Nephron (organoid): ENCODE measurements around the gene RAB3IL1.
A peak's percentile ranks its signal among the peaks of the same experiment; 100 is the strongest.

ENCODE experiments used
- H3K27ac Mint-ChIP-seq, 3 experiments: 2 replicates each; pipeline ENCODE4 v1.8.0; 2020; ENCODE audit warnings: mixed read lengths in 3 of 3, mild to moderate bottlenecking in 2 of 3, moderate library complexity in 1 of 3
- H3K27me3 Mint-ChIP-seq: 2 replicates; pipeline ENCODE4 v1.8.0; 2021; ENCODE audit warnings: low read depth, mild to moderate bottlenecking, moderate library complexity, mixed read lengths
- H3K36me3 Mint-ChIP-seq: 2 replicates; pipeline ENCODE4 v1.8.0; 2020; ENCODE audit warnings: low read depth, mixed read lengths
- H3K4me1 Mint-ChIP-seq: 2 replicates; pipeline ENCODE4 v1.8.0; 2020; ENCODE audit warnings: mixed read lengths
- H3K4me3 Mint-ChIP-seq, 3 experiments: 2 replicates each; pipeline ENCODE4 v1.8.0; 2020; ENCODE audit warnings: mild to moderate bottlenecking in 3 of 3, mixed read lengths in 3 of 3, moderate library complexity in 2 of 3
- H3K9me3 Mint-ChIP-seq: 2 replicates; pipeline ENCODE4 v1.8.0; 2020; ENCODE audit warnings: mixed read lengths
- TF ChIP-seq, protein P1 (sequence below), 3 experiments: fragments of 200-600 bp; sonication (generic); IDR thresholded peaks; one replicate each; pipeline ENCODE4 v1.5.0; 2021; ENCODE audit warnings: antibody characterized with exemption in 3 of 3; ENCODE audit not compliant: unreplicated experiment in 3 of 3

RAB3IL1 gene

DNA sequence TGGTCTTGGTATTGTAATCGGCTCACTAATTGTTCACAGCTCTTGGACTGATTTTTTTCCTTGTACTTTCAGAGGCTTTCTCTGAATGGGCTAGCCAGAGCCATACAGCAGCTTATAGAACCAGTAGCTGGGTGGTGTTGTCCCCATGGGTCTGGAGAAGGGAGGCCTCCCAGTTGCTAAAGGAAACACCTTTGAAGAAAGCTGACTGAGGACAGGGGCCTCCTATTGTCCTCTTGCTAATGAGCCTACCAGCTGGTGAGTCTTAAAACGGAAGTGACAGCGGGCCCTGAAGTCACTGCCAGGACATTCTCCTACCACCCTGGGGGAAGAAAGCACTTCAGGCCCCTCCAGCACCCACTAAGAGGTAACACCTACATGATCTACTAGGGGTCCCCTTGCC is 36.0 kb downstream of the RAB3IL1 start:
- TF ChIP-seq, protein P1, sequence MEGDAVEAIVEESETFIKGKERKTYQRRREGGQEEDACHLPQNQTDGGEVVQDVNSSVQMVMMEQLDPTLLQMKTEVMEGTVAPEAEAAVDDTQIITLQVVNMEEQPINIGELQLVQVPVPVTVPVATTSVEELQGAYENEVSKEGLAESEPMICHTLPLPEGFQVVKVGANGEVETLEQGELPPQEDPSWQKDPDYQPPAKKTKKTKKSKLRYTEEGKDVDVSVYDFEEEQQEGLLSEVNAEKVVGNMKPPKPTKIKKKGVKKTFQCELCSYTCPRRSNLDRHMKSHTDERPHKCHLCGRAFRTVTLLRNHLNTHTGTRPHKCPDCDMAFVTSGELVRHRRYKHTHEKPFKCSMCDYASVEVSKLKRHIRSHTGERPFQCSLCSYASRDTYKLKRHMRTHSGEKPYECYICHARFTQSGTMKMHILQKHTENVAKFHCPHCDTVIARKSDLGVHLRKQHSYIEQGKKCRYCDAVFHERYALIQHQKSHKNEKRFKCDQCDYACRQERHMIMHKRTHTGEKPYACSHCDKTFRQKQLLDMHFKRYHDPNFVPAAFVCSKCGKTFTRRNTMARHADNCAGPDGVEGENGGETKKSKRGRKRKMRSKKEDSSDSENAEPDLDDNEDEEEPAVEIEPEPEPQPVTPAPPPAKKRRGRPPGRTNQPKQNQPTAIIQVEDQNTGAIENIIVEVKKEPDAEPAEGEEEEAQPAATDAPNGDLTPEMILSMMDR (IDR thresholded peaks at IDR 0.05; ENCODE audit: unreplicated experiment in 3 of 3): no peak

DNA sequence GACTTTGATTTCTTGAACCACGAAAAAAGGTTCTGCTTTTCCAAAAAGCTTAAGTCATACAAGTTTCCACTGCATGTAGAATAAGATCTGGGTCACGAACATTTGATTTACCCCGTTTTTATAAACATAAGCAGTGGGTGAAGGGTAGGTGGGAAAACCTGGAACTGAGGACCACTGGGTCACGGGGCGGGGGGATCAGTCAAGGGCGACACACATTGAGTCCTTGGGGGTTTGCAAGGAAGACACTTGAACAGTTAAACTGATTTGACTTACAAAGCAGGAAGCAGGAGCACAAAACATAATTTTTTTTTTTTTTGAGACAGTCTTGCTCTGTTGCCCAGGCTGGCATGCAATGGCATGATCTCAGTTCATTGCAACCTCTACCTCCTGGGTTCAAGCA is 36.9 kb downstream of the RAB3IL1 start:
- TF ChIP-seq, protein P1 (IDR thresholded peaks at IDR 0.05; ENCODE audit: unreplicated experiment in 3 of 3): no peak
- Mint-ChIP-seq H3K27ac (peak overlapping the region in 1 of 3 experiments; percentile 43), H3K4me1 (peaks cover 4% of the 10 kb centered on the region), H3K4me3 (no peak overlapping the region), H3K36me3 (no peaks in the 10 kb centered on the region), H3K27me3 (no peaks in the 10 kb centered on the region), H3K9me3 (no peaks in the 10 kb centered on the region)

More for the DNA sequence above, 36.0 kb downstream of the RAB3IL1 start:
- Mint-ChIP-seq H3K27me3 (no peaks in the 10 kb centered on the region), H3K9me3 (no peaks in the 10 kb centered on the region), H3K4me3 (no peak overlapping the region), H3K4me1 (peaks cover 4% of the 10 kb centered on the region), H3K36me3 (no peaks in the 10 kb centered on the region), H3K27ac (no peak overlapping the region)

- Mint-ChIP-seq H3K27ac (no peak overlapping the region), H3K4me1 (peaks cover 4% of the 10 kb centered on the region), H3K4me3 (no peak overlapping the region), H3K27me3 (no peaks in the 10 kb centered on the region), H3K36me3 (no peaks in the 10 kb centered on the region), H3K9me3 (no peaks in the 10 kb centered on the region)
- TF ChIP-seq, protein P1 (IDR thresholded peaks at IDR 0.05; ENCODE audit: unreplicated experiment in 3 of 3): no peak
These were observed 37.3 kb downstream of the RAB3IL1 start for GRCh38 chr11:61880031-61880430.

DNA sequence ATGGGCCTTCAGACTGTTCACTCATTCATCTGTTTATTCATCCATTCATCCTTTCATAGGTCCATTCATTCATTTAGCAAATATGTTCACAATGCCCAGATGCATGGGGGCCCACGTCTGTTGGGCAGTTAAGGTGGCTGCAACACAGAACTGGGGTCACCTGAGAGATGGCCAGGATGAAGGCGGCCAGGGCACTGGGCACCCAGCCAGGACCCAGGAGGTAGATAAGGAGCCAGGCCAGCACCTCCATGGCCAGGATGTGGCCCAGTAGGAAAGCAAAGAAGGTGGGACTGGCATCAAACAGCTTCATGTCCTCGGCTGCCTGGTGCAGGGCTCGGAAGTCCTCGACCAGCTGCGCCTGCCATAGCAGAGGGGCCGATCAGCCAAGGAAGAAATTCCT is 38.2 kb downstream of the RAB3IL1 start:
- TF ChIP-seq, protein P1 (IDR thresholded peaks at IDR 0.05; ENCODE audit: unreplicated experiment in 3 of 3): no peak
- no peaks in the 10 kb centered on the region for H3K36me3 Mint-ChIP-seq
- no peaks in the 10 kb centered on the region for H3K27me3 Mint-ChIP-seq
- no peaks in the 10 kb centered on the region for H3K9me3 Mint-ChIP-seq
- H3K4me1 Mint-ChIP-seq: peaks cover 4% of the 10 kb centered on the region
- H3K4me3 Mint-ChIP-seq: no peak overlapping the region
- H3K27ac Mint-ChIP-seq: no peak overlapping the region

DNA sequence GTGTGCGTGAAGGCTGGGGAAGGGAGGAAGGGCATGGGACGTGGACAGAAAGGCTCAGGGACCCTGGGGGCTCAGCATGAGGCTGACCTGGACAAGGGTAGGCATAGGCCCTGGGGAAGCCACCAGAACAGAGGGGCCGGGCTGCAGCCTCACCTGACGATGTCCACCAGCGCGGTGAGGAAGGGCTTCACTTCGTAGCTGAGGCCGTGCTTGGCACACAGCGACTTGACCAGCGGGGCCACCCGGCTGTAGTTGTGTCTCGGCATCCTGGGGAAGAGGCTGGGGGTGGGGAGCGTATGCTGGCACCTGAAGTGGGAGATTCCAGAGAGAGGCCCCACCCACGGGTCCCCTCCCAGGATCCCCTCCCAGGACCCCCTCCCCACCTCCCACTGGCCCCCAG is 41.7 kb downstream of the RAB3IL1 start:
- Mint-ChIP-seq H3K27me3 (peaks cover 3% of the 10 kb centered on the region), H3K36me3 (no peaks in the 10 kb centered on the region), H3K4me3 (no peak overlapping the region), H3K4me1 (peaks cover 12% of the 10 kb centered on the region), H3K27ac (no peak overlapping the region), H3K9me3 (no peaks in the 10 kb centered on the region)
- TF ChIP-seq, protein P1 (IDR thresholded peaks at IDR 0.05; ENCODE audit: unreplicated experiment in 3 of 3): no peak

- Mint-ChIP-seq H3K36me3 (no peaks in the 10 kb centered on the region), H3K4me1 (peaks cover 11% of the 10 kb centered on the region), H3K27me3 (peaks cover 3% of the 10 kb centered on the region), H3K27ac (no peak overlapping the region), H3K9me3 (no peaks in the 10 kb centered on the region), H3K4me3 (no peak overlapping the region)
- TF ChIP-seq, protein P1 (IDR thresholded peaks at IDR 0.05; ENCODE audit: unreplicated experiment in 3 of 3): no peak
These were observed 42.5 kb downstream of the RAB3IL1 start for GRCh38 chr11:61874853-61875252.
